Measurements from ENCODE around the gene RBM17.

Gene RBM17

DNA sequence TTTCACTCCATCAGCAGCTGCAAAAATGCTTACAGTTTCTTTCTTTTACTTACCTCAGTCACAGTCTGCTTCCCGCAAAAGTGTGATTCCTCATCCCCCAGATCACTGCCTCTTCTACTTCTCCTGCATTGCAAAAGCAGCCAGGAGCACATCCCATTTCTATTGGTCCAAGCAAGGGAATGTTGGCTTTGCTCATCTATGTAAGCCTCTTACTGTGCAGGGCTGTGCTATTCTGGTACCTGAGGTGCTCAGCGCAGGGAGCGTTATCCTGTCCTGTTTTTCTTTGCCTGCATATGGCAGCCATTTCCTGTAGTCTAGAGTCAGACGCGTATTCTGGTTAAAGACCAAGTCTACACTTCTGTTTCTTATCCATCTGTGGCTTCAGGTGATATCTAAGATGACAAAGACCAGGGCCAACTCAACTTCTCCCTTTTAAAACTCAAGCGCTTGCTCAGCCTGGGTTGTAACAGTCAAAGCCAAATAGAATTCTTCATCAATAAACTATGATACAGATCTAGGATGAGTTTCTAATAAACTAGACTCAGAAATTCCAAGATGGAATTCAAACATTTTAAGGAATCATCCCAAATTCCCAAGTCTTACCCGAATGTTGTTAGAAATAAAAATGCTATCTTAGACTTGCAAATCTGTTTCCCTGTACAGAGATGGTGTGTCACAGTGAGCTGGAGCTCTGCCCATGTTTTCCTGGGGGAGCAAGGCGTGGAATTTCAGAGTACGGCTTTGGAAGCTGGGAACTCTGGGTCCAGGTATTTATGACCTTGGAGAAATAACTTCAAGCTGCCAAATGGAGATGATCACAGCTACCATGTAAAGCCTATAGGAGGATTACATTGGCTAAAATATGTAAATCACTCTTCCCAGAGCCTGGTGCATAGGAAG is 6.1 kb upstream of the RBM17 start:
- TF ChIP-seq, protein P1, sequence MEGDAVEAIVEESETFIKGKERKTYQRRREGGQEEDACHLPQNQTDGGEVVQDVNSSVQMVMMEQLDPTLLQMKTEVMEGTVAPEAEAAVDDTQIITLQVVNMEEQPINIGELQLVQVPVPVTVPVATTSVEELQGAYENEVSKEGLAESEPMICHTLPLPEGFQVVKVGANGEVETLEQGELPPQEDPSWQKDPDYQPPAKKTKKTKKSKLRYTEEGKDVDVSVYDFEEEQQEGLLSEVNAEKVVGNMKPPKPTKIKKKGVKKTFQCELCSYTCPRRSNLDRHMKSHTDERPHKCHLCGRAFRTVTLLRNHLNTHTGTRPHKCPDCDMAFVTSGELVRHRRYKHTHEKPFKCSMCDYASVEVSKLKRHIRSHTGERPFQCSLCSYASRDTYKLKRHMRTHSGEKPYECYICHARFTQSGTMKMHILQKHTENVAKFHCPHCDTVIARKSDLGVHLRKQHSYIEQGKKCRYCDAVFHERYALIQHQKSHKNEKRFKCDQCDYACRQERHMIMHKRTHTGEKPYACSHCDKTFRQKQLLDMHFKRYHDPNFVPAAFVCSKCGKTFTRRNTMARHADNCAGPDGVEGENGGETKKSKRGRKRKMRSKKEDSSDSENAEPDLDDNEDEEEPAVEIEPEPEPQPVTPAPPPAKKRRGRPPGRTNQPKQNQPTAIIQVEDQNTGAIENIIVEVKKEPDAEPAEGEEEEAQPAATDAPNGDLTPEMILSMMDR (IDR thresholded peaks at IDR 0.05; ENCODE audit: extremely low read depth, missing control alignments): no peak
- no peak for DNase-seq (ENCODE audit: low spot score)

DNA sequence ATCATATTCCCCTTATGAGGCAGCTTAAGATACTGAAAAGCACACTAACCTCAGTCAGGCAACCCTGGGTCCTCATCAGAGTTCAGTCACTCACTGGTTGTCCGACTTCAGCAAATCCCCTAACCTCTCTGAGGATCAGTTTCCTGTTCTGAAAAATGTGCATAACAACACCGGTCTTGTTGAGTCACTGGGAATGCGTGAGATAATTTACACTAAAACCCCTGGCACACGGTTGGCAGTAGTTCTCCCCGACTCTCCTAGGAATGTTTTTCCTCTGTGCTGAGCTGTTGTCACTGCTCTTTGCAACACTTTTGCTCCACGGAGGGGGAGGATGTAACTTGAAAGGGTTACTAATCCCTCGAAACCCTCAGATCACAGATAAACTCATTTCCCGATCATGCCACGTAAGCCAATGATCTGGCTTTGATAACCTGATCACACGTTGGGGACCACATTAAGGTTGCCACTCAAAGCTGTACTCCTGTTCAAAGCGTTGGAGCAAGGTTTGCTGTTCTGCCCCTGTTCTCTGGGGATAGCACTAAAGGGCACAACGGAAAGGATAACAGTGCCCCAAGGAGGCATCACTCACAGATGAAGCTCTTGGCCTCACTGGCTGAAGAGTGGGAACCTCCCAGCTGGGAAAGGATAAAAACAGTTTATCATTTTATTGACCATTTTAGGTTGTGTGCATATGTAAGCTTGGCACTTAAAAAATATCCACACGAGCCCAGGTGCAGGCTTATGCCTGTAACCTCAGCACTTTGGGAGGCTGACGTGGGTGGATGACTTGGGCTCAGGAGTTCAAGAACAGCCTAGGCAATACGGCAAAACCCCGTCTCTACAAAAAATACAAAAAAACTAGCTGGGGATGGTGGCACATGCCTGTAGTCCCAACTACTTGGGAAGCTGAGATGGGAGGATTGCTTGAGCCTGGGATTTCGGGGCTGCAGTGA is 5.0 kb upstream of the RBM17 start:
- TF ChIP-seq, protein P1 (IDR thresholded peaks at IDR 0.05; ENCODE audit: extremely low read depth, missing control alignments): no peak
- no peak for DNase-seq (ENCODE audit: low spot score)

DNA sequence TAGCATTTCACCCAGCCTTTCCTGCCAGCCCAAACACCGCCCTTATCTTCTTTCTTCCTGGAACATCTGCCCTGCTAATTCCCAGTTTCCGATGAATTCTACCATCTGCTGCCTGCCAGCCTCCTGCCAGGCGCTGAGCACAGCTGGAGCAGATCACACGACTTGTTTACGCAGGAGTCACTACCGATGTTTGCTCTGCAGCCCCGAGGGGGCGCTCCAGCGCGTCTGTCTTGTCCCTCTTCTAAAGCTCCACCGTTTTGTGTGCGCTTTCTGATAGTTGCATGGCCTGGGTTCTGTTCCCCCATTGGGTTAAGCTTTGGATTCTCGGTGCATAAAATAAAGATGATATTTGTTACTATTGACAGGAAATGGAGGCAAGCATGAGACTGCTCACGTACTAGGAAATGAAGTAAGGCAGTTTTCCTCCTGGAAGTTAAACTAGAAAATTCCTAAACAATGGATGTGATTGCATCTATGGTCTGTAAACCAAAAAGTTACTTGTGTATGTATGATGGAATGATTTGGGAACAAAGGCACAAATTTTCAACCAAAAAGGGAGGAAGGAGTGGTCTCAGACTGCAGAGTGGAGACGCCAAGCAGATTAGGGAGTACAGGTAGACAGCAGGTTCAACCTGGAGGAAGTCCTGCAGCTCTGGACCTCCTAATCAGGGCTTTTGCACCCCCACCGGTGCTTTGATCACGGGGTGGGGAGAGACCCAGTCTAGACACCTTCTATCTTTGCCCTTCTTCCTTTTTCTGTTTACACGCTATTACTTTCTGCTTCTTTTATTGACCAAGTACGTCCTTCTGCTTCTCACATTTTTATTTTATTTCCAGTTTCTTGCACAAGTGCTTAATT is 2.2 kb upstream of the RBM17 start:
- peak; percentile 80 for DNase-seq (ENCODE audit: low spot score)

DNA sequence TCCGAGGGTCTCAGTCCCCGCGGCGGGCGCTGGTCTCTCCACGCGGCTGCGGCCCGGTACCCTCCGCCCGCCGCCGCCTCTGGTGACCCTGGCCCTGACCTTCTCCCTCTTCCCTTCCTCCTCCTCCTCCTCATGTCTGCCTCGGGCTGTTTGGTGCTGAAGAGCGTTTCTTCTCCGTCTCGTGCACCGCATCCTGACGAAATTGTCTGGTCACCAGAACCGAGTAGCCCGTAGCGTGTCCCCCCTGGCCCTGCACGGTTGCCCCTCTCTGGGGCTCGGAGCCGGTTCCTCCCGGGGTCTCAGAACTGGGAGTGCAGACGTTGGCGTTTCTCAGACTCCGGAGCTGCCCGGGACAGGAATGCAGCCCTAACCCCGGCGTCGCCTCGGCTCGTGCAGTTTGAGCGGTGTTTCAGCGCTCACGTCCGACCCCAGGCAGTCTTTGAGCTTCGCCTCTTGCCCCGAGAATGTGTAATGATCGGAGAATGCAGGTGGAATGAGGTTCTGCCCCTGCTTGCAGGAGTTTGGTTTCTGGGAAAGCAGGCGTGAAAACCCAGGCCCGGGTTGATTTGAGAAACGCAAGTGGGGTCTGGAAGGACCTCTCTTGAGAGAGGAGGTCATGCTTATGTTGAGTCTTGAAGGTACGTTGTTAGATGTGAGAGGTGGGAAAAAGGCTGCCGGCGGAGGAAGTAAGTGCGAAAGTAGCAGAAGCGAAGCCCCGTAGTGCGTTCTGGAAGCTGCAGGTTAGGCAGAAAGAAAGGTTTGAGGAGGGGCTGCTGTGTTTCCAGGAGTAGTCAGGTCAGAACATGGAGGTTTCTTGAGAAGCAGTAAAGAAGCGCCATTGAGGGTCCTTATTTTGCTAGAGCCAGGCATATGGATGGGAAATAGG is 743 bp downstream of the RBM17 start:
- DNase-seq (ENCODE audit: low spot score): no peak
- TF ChIP-seq, protein P1 (IDR thresholded peaks at IDR 0.05; ENCODE audit: extremely low read depth, missing control alignments): no peak

More for the DNA sequence above, 2.2 kb upstream of the RBM17 start:
- TF ChIP-seq, protein P1 (IDR thresholded peaks at IDR 0.05; ENCODE audit: extremely low read depth, missing control alignments): peak; percentile 82

DNA sequence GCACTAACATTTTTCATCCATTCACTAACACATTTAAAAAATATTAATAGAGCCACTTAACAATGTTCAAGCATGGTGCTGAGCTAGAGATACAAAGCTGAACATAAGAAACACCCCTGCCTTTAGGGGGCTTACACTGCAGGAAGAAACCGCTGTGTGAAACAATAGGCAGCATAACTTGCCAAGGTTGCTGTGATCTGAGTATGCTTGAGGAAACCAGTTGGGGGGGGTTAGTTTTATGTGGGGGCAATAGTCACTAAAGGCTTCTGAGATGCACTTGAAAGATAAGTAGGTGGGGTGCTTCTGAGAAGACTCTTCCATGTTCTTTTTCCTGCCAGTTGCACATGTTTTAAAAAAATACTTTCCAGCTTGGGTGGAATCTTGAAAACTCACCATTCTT is 2.8 kb downstream of the RBM17 start:
- no peak for DNase-seq (ENCODE audit: low spot score)
- TF ChIP-seq, protein P1 (IDR thresholded peaks at IDR 0.05; ENCODE audit: extremely low read depth, missing control alignments): no peak

DNA sequence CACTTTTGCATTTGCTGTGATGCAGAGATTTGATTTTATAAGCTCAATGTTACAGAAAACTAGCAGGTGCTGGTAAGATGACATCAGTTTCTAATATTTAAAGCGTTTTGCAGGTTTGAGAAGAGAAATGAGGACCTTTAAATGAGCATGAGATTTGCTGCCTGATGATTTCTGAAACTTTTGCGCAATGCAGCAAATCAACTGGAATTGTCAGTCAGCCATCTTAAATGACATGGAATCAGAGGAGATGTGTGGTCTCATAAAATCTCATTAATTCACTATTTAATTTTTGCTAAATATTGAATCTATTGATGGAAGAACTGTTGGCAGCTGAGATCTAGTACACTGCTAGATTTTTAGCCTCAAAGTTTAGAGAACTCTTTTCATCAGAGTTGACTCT is 3.9 kb downstream of the RBM17 start:
- DNase-seq (ENCODE audit: low spot score): no peak
- TF ChIP-seq, protein P1 (IDR thresholded peaks at IDR 0.05; ENCODE audit: extremely low read depth, missing control alignments): no peak
